ENCODE measurements around the gene GLIPR2.
A peak's percentile ranks its signal among the peaks of the same experiment; 100 is the strongest.

GLIPR2 gene

GRCh38 chr9:36161187-36161586, 24.7 kb downstream of the GLIPR2 start:
- no peak overlapping the region for H3K4me3 ChIP-seq (ENCODE audit: low read depth in 1 of 2, low read length in 2 of 2)
- no peak overlapping the region for H3K27ac ChIP-seq (ENCODE audit: low read depth, low read length)
- H3K9ac ChIP-seq (ENCODE audit: low read depth in 1 of 2, low read length in 2 of 2), result no peak overlapping the region
- peaks cover 0 to 3% of the 10 kb centered on the region in 2 donors for H3K9me3 ChIP-seq (ENCODE audit: control insufficient read depth in 1 of 2, low read length in 2 of 2)
- H3K4me1 ChIP-seq (ENCODE audit: control insufficient read depth in 1 of 2, insufficient read depth in 2 of 2, low read length in 2 of 2), result peaks cover 0 to 1% of the 10 kb centered on the region in 2 donors
- peaks cover 4 to 8% of the 10 kb centered on the region in 2 donors for H3K36me3 ChIP-seq (ENCODE audit: control insufficient read depth in 1 of 2, insufficient read depth in 2 of 2, low read length in 2 of 2)
- no peaks in the 10 kb centered on the region for H3K27me3 ChIP-seq (ENCODE audit: control insufficient read depth in 1 of 2, insufficient read depth in 2 of 2, low read length in 2 of 2)

GRCh38 chr9:36162211-36162738, 25.7 kb downstream of the GLIPR2 start:
- Histone ChIP-seq H3K27me3 (ENCODE audit: control insufficient read depth in 1 of 2, insufficient read depth in 2 of 2, low read length in 2 of 2) (no peaks in the 10 kb centered on the region), H3K9ac (ENCODE audit: low read depth in 1 of 2, low read length in 2 of 2) (no peak overlapping the region), H3K4me1 (ENCODE audit: control insufficient read depth in 1 of 2, insufficient read depth in 2 of 2, low read length in 2 of 2) (peaks cover 0 to 3% of the 10 kb centered on the region in 2 donors), H3K36me3 (ENCODE audit: control insufficient read depth in 1 of 2, insufficient read depth in 2 of 2, low read length in 2 of 2) (peaks cover 0 to 3% of the 10 kb centered on the region in 2 donors), H3K4me3 (ENCODE audit: low read depth in 1 of 2, low read length in 2 of 2) (no peak overlapping the region), H3K9me3 (ENCODE audit: control insufficient read depth in 1 of 2, low read length in 2 of 2) (no peaks in the 10 kb centered on the region), H3K27ac (ENCODE audit: low read depth, low read length) (no peak overlapping the region)

- Histone ChIP-seq H3K9me3 (ENCODE audit: control insufficient read depth in 1 of 2, low read length in 2 of 2) (no peaks in the 10 kb centered on the region), H3K36me3 (ENCODE audit: control insufficient read depth in 1 of 2, insufficient read depth in 2 of 2, low read length in 2 of 2) (peaks cover 0 to 2% of the 10 kb centered on the region in 2 donors), H3K4me1 (ENCODE audit: control insufficient read depth in 1 of 2, insufficient read depth in 2 of 2, low read length in 2 of 2) (peaks cover 0 to 3% of the 10 kb centered on the region in 2 donors), H3K9ac (ENCODE audit: low read depth in 1 of 2, low read length in 2 of 2) (no peak overlapping the region), H3K4me3 (ENCODE audit: low read depth in 1 of 2, low read length in 2 of 2) (no peak overlapping the region), H3K27me3 (ENCODE audit: control insufficient read depth in 1 of 2, insufficient read depth in 2 of 2, low read length in 2 of 2) (no peaks in the 10 kb centered on the region), H3K27ac (ENCODE audit: low read depth, low read length) (peak overlapping the region; percentile 39)
Measured at GRCh38 chr9:36163049-36163785, 26.7 kb downstream of the GLIPR2 start.

GRCh38 chr9:36163786-36164170, 27.2 kb downstream of the GLIPR2 start:
- H3K36me3 ChIP-seq (ENCODE audit: control insufficient read depth in 1 of 2, insufficient read depth in 2 of 2, low read length in 2 of 2), result no peaks in the 10 kb centered on the region
- H3K4me3 ChIP-seq (ENCODE audit: low read depth in 1 of 2, low read length in 2 of 2), result no peak overlapping the region
- H3K4me1 ChIP-seq (ENCODE audit: control insufficient read depth in 1 of 2, insufficient read depth in 2 of 2, low read length in 2 of 2), result peaks cover 0 to 3% of the 10 kb centered on the region in 2 donors
- H3K9ac ChIP-seq (ENCODE audit: low read depth in 1 of 2, low read length in 2 of 2), result no peak overlapping the region
- no peaks in the 10 kb centered on the region for H3K9me3 ChIP-seq (ENCODE audit: control insufficient read depth in 1 of 2, low read length in 2 of 2)
- H3K27me3 ChIP-seq (ENCODE audit: control insufficient read depth in 1 of 2, insufficient read depth in 2 of 2, low read length in 2 of 2), result no peaks in the 10 kb centered on the region
- H3K27ac ChIP-seq (ENCODE audit: low read depth, low read length), result peak overlapping the region; percentile 39

GRCh38 chr9:36164372-36164771, 27.8 kb downstream of the GLIPR2 start:
- no peaks in the 10 kb centered on the region for H3K27me3 ChIP-seq (ENCODE audit: control insufficient read depth in 1 of 2, insufficient read depth in 2 of 2, low read length in 2 of 2)
- peaks cover 0 to 3% of the 10 kb centered on the region in 2 donors for H3K4me1 ChIP-seq (ENCODE audit: control insufficient read depth in 1 of 2, insufficient read depth in 2 of 2, low read length in 2 of 2)
- no peaks in the 10 kb centered on the region for H3K36me3 ChIP-seq (ENCODE audit: control insufficient read depth in 1 of 2, insufficient read depth in 2 of 2, low read length in 2 of 2)
- no peaks in the 10 kb centered on the region for H3K9me3 ChIP-seq (ENCODE audit: control insufficient read depth in 1 of 2, low read length in 2 of 2)
- no peak overlapping the region for H3K27ac ChIP-seq (ENCODE audit: low read depth, low read length)
- no peak overlapping the region for H3K4me3 ChIP-seq (ENCODE audit: low read depth in 1 of 2, low read length in 2 of 2)
- H3K9ac ChIP-seq (ENCODE audit: low read depth in 1 of 2, low read length in 2 of 2), result no peak overlapping the region

- no peaks in the 10 kb centered on the region for H3K27me3 ChIP-seq (ENCODE audit: control insufficient read depth in 1 of 2, insufficient read depth in 2 of 2, low read length in 2 of 2)
- H3K4me3 ChIP-seq (ENCODE audit: low read depth in 1 of 2, low read length in 2 of 2), result no peak overlapping the region
- H3K4me1 ChIP-seq (ENCODE audit: control insufficient read depth in 1 of 2, insufficient read depth in 2 of 2, low read length in 2 of 2), result peaks cover 0 to 3% of the 10 kb centered on the region in 2 donors
- no peak overlapping the region for H3K9ac ChIP-seq (ENCODE audit: low read depth in 1 of 2, low read length in 2 of 2)
- no peaks in the 10 kb centered on the region for H3K9me3 ChIP-seq (ENCODE audit: control insufficient read depth in 1 of 2, low read length in 2 of 2)
- no peaks in the 10 kb centered on the region for H3K36me3 ChIP-seq (ENCODE audit: control insufficient read depth in 1 of 2, insufficient read depth in 2 of 2, low read length in 2 of 2)
- H3K27ac ChIP-seq (ENCODE audit: low read depth, low read length), result no peak overlapping the region
Measured at GRCh38 chr9:36164989-36165388, 28.5 kb downstream of the GLIPR2 start.

GRCh38 chr9:36165826-36166167, 29.3 kb downstream of the GLIPR2 start:
- no peaks in the 10 kb centered on the region for H3K9me3 ChIP-seq (ENCODE audit: control insufficient read depth in 1 of 2, low read length in 2 of 2)
- H3K4me1 ChIP-seq (ENCODE audit: control insufficient read depth in 1 of 2, insufficient read depth in 2 of 2, low read length in 2 of 2), result peaks cover 0 to 3% of the 10 kb centered on the region in 2 donors
- H3K4me3 ChIP-seq (ENCODE audit: low read depth in 1 of 2, low read length in 2 of 2), result no peak overlapping the region
- H3K27me3 ChIP-seq (ENCODE audit: control insufficient read depth in 1 of 2, insufficient read depth in 2 of 2, low read length in 2 of 2), result no peaks in the 10 kb centered on the region
- H3K9ac ChIP-seq (ENCODE audit: low read depth in 1 of 2, low read length in 2 of 2), result no peak overlapping the region
- H3K27ac ChIP-seq (ENCODE audit: low read depth, low read length), result no peak overlapping the region
- no peaks in the 10 kb centered on the region for H3K36me3 ChIP-seq (ENCODE audit: control insufficient read depth in 1 of 2, insufficient read depth in 2 of 2, low read length in 2 of 2)

- Histone ChIP-seq H3K27me3 (ENCODE audit: control insufficient read depth in 1 of 2, insufficient read depth in 2 of 2, low read length in 2 of 2) (no peaks in the 10 kb centered on the region), H3K9ac (ENCODE audit: low read depth in 1 of 2, low read length in 2 of 2) (peak overlapping the region; percentile 32 to 55), H3K27ac (ENCODE audit: low read depth, low read length) (no peak overlapping the region), H3K4me1 (ENCODE audit: control insufficient read depth in 1 of 2, insufficient read depth in 2 of 2, low read length in 2 of 2) (peaks cover 0 to 3% of the 10 kb centered on the region in 2 donors), H3K36me3 (ENCODE audit: control insufficient read depth in 1 of 2, insufficient read depth in 2 of 2, low read length in 2 of 2) (no peaks in the 10 kb centered on the region), H3K9me3 (ENCODE audit: control insufficient read depth in 1 of 2, low read length in 2 of 2) (no peaks in the 10 kb centered on the region), H3K4me3 (ENCODE audit: low read depth in 1 of 2, low read length in 2 of 2) (peak overlapping the region; percentile 42 to 69)
Measured at GRCh38 chr9:36166168-36166927, 29.8 kb downstream of the GLIPR2 start.

- H3K4me3 ChIP-seq (ENCODE audit: low read depth in 1 of 2, low read length in 2 of 2), result no peak within 1 kb of the TSS
- H3K9ac ChIP-seq (ENCODE audit: low read depth in 1 of 2, low read length in 2 of 2), result no peak within 1 kb of the TSS
- no peaks in the 10 kb centered on the region for H3K27me3 ChIP-seq (ENCODE audit: control insufficient read depth in 1 of 2, insufficient read depth in 2 of 2, low read length in 2 of 2)
- H3K9me3 ChIP-seq (ENCODE audit: control insufficient read depth in 1 of 2, low read length in 2 of 2), result no peaks in the 10 kb centered on the region
- H3K4me1 ChIP-seq (ENCODE audit: control insufficient read depth in 1 of 2, insufficient read depth in 2 of 2, low read length in 2 of 2), result peaks cover 0 to 3% of the 10 kb centered on the region in 2 donors
- H3K36me3 ChIP-seq (ENCODE audit: control insufficient read depth in 1 of 2, insufficient read depth in 2 of 2, low read length in 2 of 2), result no peaks in the 10 kb centered on the region
- H3K27ac ChIP-seq (ENCODE audit: low read depth, low read length), result no peak within 1 kb of the TSS
Measured at GRCh38 chr9:36169166-36169565, 32.6 kb downstream of the GLIPR2 start, which contains the start of gene CCIN. Gene CCIN, plus strand, starts transcription at chr9:36169388. Its CDS starts 115 bp downstream, at chr9:36169503.

GRCh38 chr9:36169708-36170107, 33.2 kb downstream of the GLIPR2 start:
- Histone ChIP-seq H3K27ac (ENCODE audit: low read depth, low read length) (no peak overlapping the region), H3K9me3 (ENCODE audit: control insufficient read depth in 1 of 2, low read length in 2 of 2) (no peaks in the 10 kb centered on the region), H3K4me1 (ENCODE audit: control insufficient read depth in 1 of 2, insufficient read depth in 2 of 2, low read length in 2 of 2) (peaks cover 0 to 3% of the 10 kb centered on the region in 2 donors), H3K9ac (ENCODE audit: low read depth in 1 of 2, low read length in 2 of 2) (no peak overlapping the region), H3K27me3 (ENCODE audit: control insufficient read depth in 1 of 2, insufficient read depth in 2 of 2, low read length in 2 of 2) (no peaks in the 10 kb centered on the region), H3K36me3 (ENCODE audit: control insufficient read depth in 1 of 2, insufficient read depth in 2 of 2, low read length in 2 of 2) (no peaks in the 10 kb centered on the region), H3K4me3 (ENCODE audit: low read depth in 1 of 2, low read length in 2 of 2) (no peak overlapping the region)

All from duodenal mucosa (tissue), 2 donors.